HG03039 (cell line): ENCODE measurements around the gene LRRC4.
A peak's percentile ranks its signal among the peaks of the same experiment; 100 is the strongest.

ENCODE experiments used
- ATAC-seq: cut with Tn5 transposase; IDR thresholded peaks from one replicate; pipeline ENCODE4 v1.9.1; 2021; ENCODE audit warnings: mild to moderate bottlenecking, moderate library complexity; ENCODE audit not compliant: unreplicated experiment

Gene LRRC4

GRCh38 chr7:128032605-128033235 is 1.5 kb upstream of the LRRC4 start:
- no peak for ATAC-seq

- ATAC-seq = peak; percentile 59
These were observed 816 bp upstream of the LRRC4 start for GRCh38 chr7:128031901-128032604.

GRCh38 chr7:128030263-128030653 is 979 bp downstream of the LRRC4 start:
- ATAC-seq = no peak

GRCh38 chr7:128029405-128029995 is 1.7 kb downstream of the LRRC4 start:
- no peak for ATAC-seq

- no peak for ATAC-seq
These were observed 3.7 kb downstream of the LRRC4 start for GRCh38 chr7:128027485-128027980.

- ATAC-seq = no peak
These were observed 4.7 kb downstream of the LRRC4 start for GRCh38 chr7:128026551-128026950.

GRCh38 chr7:128025819-128026218 is 5.4 kb downstream of the LRRC4 start:
- no peak for ATAC-seq

- ATAC-seq = no peak
These were observed 5.9 kb downstream of the LRRC4 start for GRCh38 chr7:128025380-128025779.

GRCh38 chr7:128024151-128024550 is 7.1 kb downstream of the LRRC4 start:
- ATAC-seq = no peak

GRCh38 chr7:128022631-128023532 is 8.4 kb downstream of the LRRC4 start:
- ATAC-seq = no peak

- no peak for ATAC-seq
These were observed 9.9 kb downstream of the LRRC4 start for GRCh38 chr7:128021366-128021765.

GRCh38 chr7:128020159-128020558 is 11.1 kb downstream of the LRRC4 start:
- ATAC-seq = no peak

- ATAC-seq = no peak
These were observed 11.9 kb downstream of the LRRC4 start for GRCh38 chr7:128019288-128019687.

GRCh38 chr7:128017862-128018845 is 13.1 kb downstream of the LRRC4 start:
- ATAC-seq = no peak

- no peak for ATAC-seq
These were observed 13.8 kb downstream of the LRRC4 start for GRCh38 chr7:128017460-128017859.

- no peak for ATAC-seq
These were observed 16.4 kb downstream of the LRRC4 start for GRCh38 chr7:128014811-128015210.

- ATAC-seq = no peak
These were observed 20.0 kb downstream of the LRRC4 start for GRCh38 chr7:128011131-128011661.

GRCh38 chr7:128010391-128011127 is 20.7 kb downstream of the LRRC4 start:
- no peak for ATAC-seq

- no peak for ATAC-seq
These were observed 22.5 kb downstream of the LRRC4 start for GRCh38 chr7:128008744-128009143.
